Activated naive CD8-positive, alpha-beta T cell treated with anti-CD3 and anti-CD28 coated beads, Interleukin-2, amount 10 ng/mL, durations not matched to agents 7 days and 5 days (primary cell): ENCODE results near the gene SPINK5. TPM values are rescaled to one million over a fixed set of nuclear protein-coding genes. Genes with fewer than 3 reads are reported as not detected.

ENCODE experiments used
- ATAC-seq: fragments of 150-1000 bp; cut with Tn5 transposase; one replicate; pipeline ENCODE4 v1.10.0; 2021; ENCODE audit warnings: low read depth, moderate library complexity
- POLR2A ChIA-PET: fragments of 350-600 bp; sonication (Branson Sonifier 250); formaldehyde crosslinking; loops from one replicate; lab custom pipeline; 2021; ENCODE audit warnings: antibody characterized with exemption; lab: Charles Lee
- DNase-seq: peaks from one replicate; pipeline ENCODE4 v3.0.0; 2021
- H3K27ac Mint-ChIP-seq: one replicate; pipeline ENCODE4 v1.8.0; 2022; ENCODE audit warnings: mild to moderate bottlenecking, mixed read lengths
- H3K27me3 Mint-ChIP-seq: one replicate; pipeline ENCODE4 v1.8.0; 2022; ENCODE audit warnings: mild to moderate bottlenecking, moderate library complexity, mixed read lengths
- H3K36me3 Mint-ChIP-seq: one replicate; pipeline ENCODE4 v1.8.0; 2021; ENCODE audit warnings: mild to moderate bottlenecking, mixed read lengths
- H3K4me1 Mint-ChIP-seq: one replicate; pipeline ENCODE4 v1.8.0; 2021; ENCODE audit warnings: mixed read lengths
- H3K4me3 Mint-ChIP-seq: one replicate; pipeline ENCODE4 v1.8.0; 2022; ENCODE audit warnings: mild to moderate bottlenecking, moderate library complexity, mixed read lengths
- H3K9me3 Mint-ChIP-seq: one replicate; pipeline ENCODE4 v1.8.0; 2021; ENCODE audit warnings: mixed read lengths
- total RNA-seq, 2 experiments: library from RNA; stranded (reverse); gene quantifications; one replicate each; pipeline ENCODE4 v1.2.3, GENCODE V29; 2021

The SPINK5 gene
- total RNA-seq, 2 experiments from 2014 or later, result not detected

DNA sequence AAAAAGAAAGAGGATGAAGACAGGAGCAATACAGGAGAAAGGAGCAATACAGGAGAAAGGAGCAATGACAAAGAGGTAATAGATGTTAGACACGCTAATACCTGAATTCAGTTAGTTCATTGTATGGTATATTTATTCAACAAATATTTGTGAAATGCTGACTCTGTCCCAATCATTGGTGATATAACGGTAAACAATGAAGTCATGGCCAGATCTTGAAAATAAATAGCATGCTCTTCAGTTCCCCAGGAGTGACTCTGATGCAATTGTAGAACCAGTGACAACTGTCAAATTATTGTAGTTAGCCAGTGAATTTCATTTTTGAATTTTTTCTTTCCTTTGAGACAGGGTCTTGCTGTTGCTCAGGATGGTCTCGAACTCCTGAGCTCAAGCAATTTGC is 56.5 kb downstream of the SPINK5 start:
- DNase-seq, result no peak
- no peak overlapping the region for H3K27ac Mint-ChIP-seq
- POLR2A ChIA-PET, result no interaction called here
- H3K9me3 Mint-ChIP-seq, result no peaks in the 10 kb centered on the region
- H3K36me3 Mint-ChIP-seq, result no peaks in the 10 kb centered on the region
- no peak overlapping the region for H3K4me3 Mint-ChIP-seq
- ATAC-seq, result no peak
- H3K27me3 Mint-ChIP-seq, result no peaks in the 10 kb centered on the region
- H3K4me1 Mint-ChIP-seq, result no peaks in the 10 kb centered on the region

DNA sequence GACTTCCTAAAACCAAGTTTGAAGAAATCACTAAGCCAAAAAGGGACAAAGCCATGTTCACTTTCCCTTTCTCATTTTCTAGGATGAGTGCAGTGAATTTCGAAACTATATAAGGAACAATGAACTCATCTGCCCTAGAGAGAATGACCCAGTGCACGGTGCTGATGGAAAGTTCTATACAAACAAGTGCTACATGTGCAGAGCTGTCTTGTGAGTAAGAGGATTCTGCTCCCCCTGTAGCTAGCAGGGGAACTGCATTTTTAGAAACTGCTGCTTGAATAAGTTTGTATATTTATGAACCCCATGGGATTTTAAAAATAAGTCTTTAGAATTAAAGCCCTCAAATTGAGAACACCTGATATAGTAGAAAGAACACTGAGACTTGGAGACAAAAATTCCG is 61.9 kb downstream of the SPINK5 start:
- no peak for ATAC-seq
- no peak for DNase-seq
- H3K4me1 Mint-ChIP-seq, result no peaks in the 10 kb centered on the region
- no peaks in the 10 kb centered on the region for H3K9me3 Mint-ChIP-seq
- POLR2A ChIA-PET, result no interaction called here
- no peaks in the 10 kb centered on the region for H3K27me3 Mint-ChIP-seq
- no peaks in the 10 kb centered on the region for H3K36me3 Mint-ChIP-seq
- no peak overlapping the region for H3K27ac Mint-ChIP-seq
- no peak overlapping the region for H3K4me3 Mint-ChIP-seq

GRCh38 chr5:148135091-148136048 is 71.6 kb downstream of the SPINK5 start:
- DNase-seq (no peak), ATAC-seq (no peak)
- POLR2A ChIA-PET, result no interaction called here
- Mint-ChIP-seq H3K4me3 (no peak overlapping the region), H3K36me3 (no peaks in the 10 kb centered on the region), H3K27me3 (peaks cover 2% of the 10 kb centered on the region), H3K4me1 (no peaks in the 10 kb centered on the region), H3K27ac (no peak overlapping the region), H3K9me3 (no peaks in the 10 kb centered on the region)

- DNase-seq, result no peak
- H3K9me3 Mint-ChIP-seq, result no peaks in the 10 kb centered on the region
- peaks cover 2% of the 10 kb centered on the region for H3K27me3 Mint-ChIP-seq
- no peaks in the 10 kb centered on the region for H3K4me1 Mint-ChIP-seq
- H3K4me3 Mint-ChIP-seq, result no peak overlapping the region
- no peak for ATAC-seq
- no peak overlapping the region for H3K27ac Mint-ChIP-seq
- H3K36me3 Mint-ChIP-seq, result no peaks in the 10 kb centered on the region
- POLR2A ChIA-PET, result no interaction called here
Measured at GRCh38 chr5:148140846-148141245, 77.1 kb downstream of the SPINK5 start.

DNA sequence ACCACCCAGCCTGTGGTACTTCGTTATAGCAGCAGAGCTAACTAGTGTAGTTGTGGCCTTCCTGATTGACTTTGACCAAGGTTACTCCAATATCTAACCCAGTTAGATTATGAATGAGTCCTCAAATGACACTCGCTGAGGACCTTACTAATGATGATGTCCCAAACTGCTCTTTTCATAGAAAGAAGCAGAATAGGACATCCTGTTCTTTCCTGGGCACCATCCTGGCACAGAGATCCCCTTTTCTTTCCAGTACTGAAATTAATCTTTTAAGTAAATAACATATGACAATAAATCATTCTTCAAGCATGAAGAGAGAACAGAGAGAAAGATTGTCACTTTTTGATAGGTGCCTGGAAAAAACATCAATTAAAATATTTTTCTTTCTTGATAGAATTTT is 77.9 kb downstream of the SPINK5 start:
- no peak overlapping the region for H3K4me3 Mint-ChIP-seq
- no peaks in the 10 kb centered on the region for H3K9me3 Mint-ChIP-seq
- H3K4me1 Mint-ChIP-seq, result no peaks in the 10 kb centered on the region
- H3K27ac Mint-ChIP-seq, result no peak overlapping the region
- DNase-seq (no peak), ATAC-seq (no peak)
- H3K36me3 Mint-ChIP-seq, result no peaks in the 10 kb centered on the region
- peaks cover 2% of the 10 kb centered on the region for H3K27me3 Mint-ChIP-seq
- POLR2A ChIA-PET, result no interaction called here

- Mint-ChIP-seq H3K27me3 (peaks cover 2% of the 10 kb centered on the region), H3K4me3 (no peak overlapping the region), H3K27ac (no peak overlapping the region), H3K4me1 (no peaks in the 10 kb centered on the region), H3K9me3 (no peaks in the 10 kb centered on the region), H3K36me3 (no peaks in the 10 kb centered on the region)
- POLR2A ChIA-PET, result no interaction called here
- ATAC-seq (no peak), DNase-seq (no peak)
Measured at GRCh38 chr5:148145916-148146315, 82.1 kb downstream of the SPINK5 start.

DNA sequence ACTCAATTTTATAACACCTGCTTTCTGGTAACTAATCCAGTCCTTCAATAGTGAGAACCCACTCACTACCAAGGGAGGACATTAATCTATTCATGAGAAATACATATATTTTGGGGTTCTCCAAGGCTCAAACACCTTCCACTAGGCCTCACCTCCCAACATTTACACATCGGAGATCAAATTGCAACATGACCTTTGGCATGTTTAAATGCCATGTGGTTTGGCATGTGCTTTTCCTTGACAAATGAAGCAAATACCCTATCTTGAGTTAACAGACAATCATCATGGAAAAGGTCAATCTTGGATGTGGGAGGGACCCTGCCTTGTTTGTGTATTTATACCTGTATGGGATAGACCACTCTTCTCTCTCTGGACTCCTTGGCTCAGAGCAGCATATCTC is 82.7 kb downstream of the SPINK5 start:
- no peak for DNase-seq
- Mint-ChIP-seq H3K4me3 (no peak overlapping the region), H3K36me3 (no peaks in the 10 kb centered on the region), H3K9me3 (no peaks in the 10 kb centered on the region), H3K27me3 (peaks cover 2% of the 10 kb centered on the region), H3K27ac (no peak overlapping the region), H3K4me1 (no peaks in the 10 kb centered on the region)
- ATAC-seq, result no peak
- POLR2A ChIA-PET, result no interaction called here

- Mint-ChIP-seq H3K9me3 (no peaks in the 10 kb centered on the region), H3K4me3 (no peak overlapping the region), H3K27me3 (peaks cover 2% of the 10 kb centered on the region), H3K4me1 (no peaks in the 10 kb centered on the region), H3K36me3 (no peaks in the 10 kb centered on the region), H3K27ac (no peak overlapping the region)
- DNase-seq (no peak), ATAC-seq (no peak)
- POLR2A ChIA-PET, result no interaction called here
Measured at GRCh38 chr5:148147415-148147814, 83.6 kb downstream of the SPINK5 start.

GRCh38 chr5:148151872-148152271 is 88.1 kb downstream of the SPINK5 start:
- Mint-ChIP-seq H3K27me3 (no peaks in the 10 kb centered on the region), H3K4me3 (no peak overlapping the region), H3K4me1 (no peaks in the 10 kb centered on the region), H3K9me3 (no peaks in the 10 kb centered on the region), H3K27ac (no peak overlapping the region), H3K36me3 (no peaks in the 10 kb centered on the region)
- ATAC-seq, result no peak
- POLR2A ChIA-PET, result no interaction called here
- no peak for DNase-seq

DNA sequence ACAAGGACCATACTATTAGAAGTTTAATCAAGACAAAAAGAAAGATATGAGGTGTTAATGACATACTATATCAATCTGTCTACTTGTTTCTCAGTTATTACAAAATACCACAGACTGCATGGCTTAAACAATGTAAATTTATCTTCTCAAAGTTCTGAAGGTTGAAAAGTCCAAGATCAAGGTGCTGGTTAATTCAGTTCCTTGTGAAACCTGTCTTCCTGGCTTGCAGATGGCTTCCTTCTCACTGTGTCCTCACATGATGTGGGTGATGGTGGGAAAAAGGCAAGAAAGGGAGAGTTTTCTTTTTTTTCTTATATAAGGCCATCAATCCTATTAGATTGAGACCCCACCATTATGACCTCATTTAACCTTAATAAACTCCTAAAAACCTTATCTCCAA is 89.0 kb downstream of the SPINK5 start:
- Mint-ChIP-seq H3K27me3 (no peaks in the 10 kb centered on the region), H3K27ac (no peak overlapping the region)
- no peak for DNase-seq

DNA sequence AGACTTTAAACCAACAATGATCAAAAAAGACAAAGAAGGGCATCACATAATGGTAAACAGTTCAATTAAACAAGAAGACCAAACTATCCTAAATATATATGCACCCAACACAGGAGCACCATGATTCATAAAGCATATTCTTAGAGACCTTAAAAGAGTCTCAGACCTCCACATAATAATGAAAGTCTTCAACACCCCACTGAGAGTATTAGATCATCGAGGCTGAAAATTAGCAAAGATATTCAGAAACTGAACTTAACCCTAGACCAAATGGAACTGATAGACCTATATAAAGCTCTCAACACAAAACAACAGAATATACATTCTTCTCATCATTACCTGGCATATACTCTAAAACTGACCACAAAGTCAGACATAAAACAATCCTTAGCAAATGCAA is 92.8 kb downstream of the SPINK5 start:
- Mint-ChIP-seq H3K27ac (no peak overlapping the region), H3K36me3 (no peaks in the 10 kb centered on the region), H3K9me3 (no peaks in the 10 kb centered on the region), H3K27me3 (no peaks in the 10 kb centered on the region), H3K4me3 (no peak overlapping the region), H3K4me1 (no peaks in the 10 kb centered on the region)
- POLR2A ChIA-PET, result no interaction called here
- no peak for DNase-seq
- ATAC-seq, result no peak

More for the DNA sequence above, 89.0 kb downstream of the SPINK5 start:
- H3K36me3 Mint-ChIP-seq, result no peaks in the 10 kb centered on the region
- no peaks in the 10 kb centered on the region for H3K4me1 Mint-ChIP-seq
- POLR2A ChIA-PET, result no interaction called here
- ATAC-seq, result no peak
- no peaks in the 10 kb centered on the region for H3K9me3 Mint-ChIP-seq
- no peak overlapping the region for H3K4me3 Mint-ChIP-seq

DNA sequence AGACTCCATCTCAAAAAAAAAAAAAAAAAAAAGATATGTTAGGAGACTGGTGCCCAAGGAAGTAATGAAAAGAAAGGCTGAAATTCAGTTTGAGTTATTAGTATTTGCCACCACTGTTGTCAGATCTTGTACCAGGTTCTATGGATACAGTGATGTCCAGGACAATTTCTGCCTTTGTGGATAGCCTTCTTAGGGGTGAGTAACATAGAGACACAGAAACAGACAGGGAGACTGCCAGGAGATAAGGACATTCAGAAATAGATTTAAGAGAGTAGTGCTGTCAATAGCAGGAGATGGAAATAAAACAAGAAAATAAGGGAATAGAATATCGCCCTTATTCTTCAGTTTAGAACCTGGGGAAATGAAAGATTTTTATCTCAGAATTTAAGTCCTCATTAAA is 98.3 kb downstream of the SPINK5 start:
- Mint-ChIP-seq H3K4me1 (no peaks in the 10 kb centered on the region), H3K36me3 (no peaks in the 10 kb centered on the region), H3K4me3 (no peak overlapping the region)

DNA sequence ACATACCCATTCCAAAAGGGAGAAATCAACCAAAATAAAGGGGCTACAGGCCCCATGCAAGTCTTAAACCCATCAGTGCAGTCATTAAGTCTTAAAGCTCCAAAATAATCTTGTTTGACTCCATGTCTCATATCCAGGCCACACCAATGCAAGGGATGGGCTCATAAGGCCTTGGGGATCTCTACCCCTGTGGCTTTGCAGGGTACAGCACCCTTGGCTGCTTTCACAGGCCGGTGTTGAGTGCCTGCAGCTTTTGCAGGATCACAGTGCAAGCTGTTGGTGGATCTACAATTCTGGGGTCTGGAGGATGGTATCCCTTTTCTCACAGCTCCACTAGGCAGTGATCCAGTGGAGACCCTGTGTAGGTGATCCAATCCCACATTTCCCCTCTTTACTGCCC is 99.6 kb downstream of the SPINK5 start:
- no peaks in the 10 kb centered on the region for H3K4me1 Mint-ChIP-seq
- ATAC-seq (no peak), DNase-seq (no peak)
- H3K27ac Mint-ChIP-seq, result no peak overlapping the region
- POLR2A ChIA-PET, result no interaction called here
- no peak overlapping the region for H3K4me3 Mint-ChIP-seq
- no peaks in the 10 kb centered on the region for H3K36me3 Mint-ChIP-seq
- H3K27me3 Mint-ChIP-seq, result peaks cover 3% of the 10 kb centered on the region
- H3K9me3 Mint-ChIP-seq, result no peaks in the 10 kb centered on the region

More for the DNA sequence above, 98.3 kb downstream of the SPINK5 start:
- H3K27me3 Mint-ChIP-seq, result peaks cover 3% of the 10 kb centered on the region
- no peaks in the 10 kb centered on the region for H3K9me3 Mint-ChIP-seq
- no peak overlapping the region for H3K27ac Mint-ChIP-seq
- DNase-seq, result no peak
- POLR2A ChIA-PET, result no interaction called here
- no peak for ATAC-seq

GRCh38 chr5:148166550-148167283 is 102.9 kb downstream of the SPINK5 start:
- no peak overlapping the region for H3K4me3 Mint-ChIP-seq
- no peaks in the 10 kb centered on the region for H3K4me1 Mint-ChIP-seq
- no peaks in the 10 kb centered on the region for H3K9me3 Mint-ChIP-seq
- H3K27me3 Mint-ChIP-seq, result peaks cover 4% of the 10 kb centered on the region
- DNase-seq, result no peak
- no peak overlapping the region for H3K27ac Mint-ChIP-seq
- POLR2A ChIA-PET, result no interaction called here
- ATAC-seq, result no peak
- H3K36me3 Mint-ChIP-seq, result no peaks in the 10 kb centered on the region
